Measurements from ENCODE around the gene SYNPO2. TPM values are rescaled to one million over a fixed set of nuclear protein-coding genes. Genes with fewer than 3 reads are reported as not detected.

The SYNPO2 gene
- total RNA-seq, 1 experiment from 2014 or later, result 0.61 TPM

DNA sequence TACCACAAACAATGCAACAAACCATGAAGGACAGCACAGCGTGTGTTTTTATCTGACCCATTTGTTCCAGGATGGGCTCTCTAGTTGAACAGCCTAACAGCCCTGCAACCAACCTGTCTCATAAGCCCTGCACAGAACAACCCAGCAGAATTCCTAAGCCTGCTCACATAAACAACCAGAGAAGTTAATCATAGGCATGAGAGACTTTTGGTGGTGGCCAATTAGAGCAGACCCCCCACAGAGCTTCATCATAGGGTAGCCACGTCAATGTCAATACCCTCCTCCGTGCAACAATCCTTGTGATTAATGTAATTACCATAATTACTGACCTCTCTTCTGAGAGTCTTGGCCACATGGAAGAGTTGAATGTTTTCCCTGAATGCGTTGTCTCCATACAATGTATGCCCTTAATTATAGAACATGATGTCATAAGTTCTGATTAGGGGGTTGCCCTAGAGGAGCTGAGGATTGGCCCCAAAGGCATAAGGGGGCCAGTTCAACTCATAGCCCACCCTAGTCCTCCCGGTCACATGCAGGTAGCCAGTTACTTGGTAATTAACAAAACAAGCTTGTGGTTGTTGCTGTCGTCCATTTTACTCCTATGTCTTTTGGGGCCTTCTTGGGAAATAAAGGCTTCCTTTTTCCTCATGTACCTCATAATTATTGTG lies 92.7 kb downstream of the SYNPO2 start:
- Mint-ChIP-seq H3K27me3 (ENCODE audit: insufficient read depth, unreplicated experiment) (no peaks in the 10 kb centered on the region), H3K9me3 (ENCODE audit: unreplicated experiment) (no peaks in the 10 kb centered on the region), H3K4me1 (ENCODE audit: insufficient read depth, unreplicated experiment) (peaks cover 5% of the 10 kb centered on the region), H3K36me3 (ENCODE audit: insufficient read depth, unreplicated experiment) (no peaks in the 10 kb centered on the region), H3K27ac (ENCODE audit: low read depth, unreplicated experiment) (no peak overlapping the region), H3K4me3 (ENCODE audit: unreplicated experiment) (no peak overlapping the region)
- no TSS peak for BruUV-seq (replicated peaks)
- no peak for DNase-seq (ENCODE audit: unreplicated experiment)
- POLR2A ChIA-PET, result interaction anchor here (1.1 to 3.7 kb wide), 4 partner anchors 39 to 318 kb away, joined by 3 to 21 read pairs (median 10); partner anchors contain the start of gene USP53
- intact Hi-C loops (cut with micrococcal nuclease), result loop anchor here (1.0 to 10.0 kb wide), 4 partner anchors 123 to 1069 kb away; no protein-coding TSS in a partner anchor
- CTCF ChIA-PET, result interaction anchor here (0.6 to 8.1 kb wide), 47 partner anchors 9 to 851 kb away, joined by 3 to 93 read pairs (median 3); partner anchors contain the start of gene USP53
- TF ChIP-seq, protein P1, sequence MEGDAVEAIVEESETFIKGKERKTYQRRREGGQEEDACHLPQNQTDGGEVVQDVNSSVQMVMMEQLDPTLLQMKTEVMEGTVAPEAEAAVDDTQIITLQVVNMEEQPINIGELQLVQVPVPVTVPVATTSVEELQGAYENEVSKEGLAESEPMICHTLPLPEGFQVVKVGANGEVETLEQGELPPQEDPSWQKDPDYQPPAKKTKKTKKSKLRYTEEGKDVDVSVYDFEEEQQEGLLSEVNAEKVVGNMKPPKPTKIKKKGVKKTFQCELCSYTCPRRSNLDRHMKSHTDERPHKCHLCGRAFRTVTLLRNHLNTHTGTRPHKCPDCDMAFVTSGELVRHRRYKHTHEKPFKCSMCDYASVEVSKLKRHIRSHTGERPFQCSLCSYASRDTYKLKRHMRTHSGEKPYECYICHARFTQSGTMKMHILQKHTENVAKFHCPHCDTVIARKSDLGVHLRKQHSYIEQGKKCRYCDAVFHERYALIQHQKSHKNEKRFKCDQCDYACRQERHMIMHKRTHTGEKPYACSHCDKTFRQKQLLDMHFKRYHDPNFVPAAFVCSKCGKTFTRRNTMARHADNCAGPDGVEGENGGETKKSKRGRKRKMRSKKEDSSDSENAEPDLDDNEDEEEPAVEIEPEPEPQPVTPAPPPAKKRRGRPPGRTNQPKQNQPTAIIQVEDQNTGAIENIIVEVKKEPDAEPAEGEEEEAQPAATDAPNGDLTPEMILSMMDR (IDR thresholded peaks at IDR 0.05; ENCODE audit: unreplicated experiment), result no peak

DNA sequence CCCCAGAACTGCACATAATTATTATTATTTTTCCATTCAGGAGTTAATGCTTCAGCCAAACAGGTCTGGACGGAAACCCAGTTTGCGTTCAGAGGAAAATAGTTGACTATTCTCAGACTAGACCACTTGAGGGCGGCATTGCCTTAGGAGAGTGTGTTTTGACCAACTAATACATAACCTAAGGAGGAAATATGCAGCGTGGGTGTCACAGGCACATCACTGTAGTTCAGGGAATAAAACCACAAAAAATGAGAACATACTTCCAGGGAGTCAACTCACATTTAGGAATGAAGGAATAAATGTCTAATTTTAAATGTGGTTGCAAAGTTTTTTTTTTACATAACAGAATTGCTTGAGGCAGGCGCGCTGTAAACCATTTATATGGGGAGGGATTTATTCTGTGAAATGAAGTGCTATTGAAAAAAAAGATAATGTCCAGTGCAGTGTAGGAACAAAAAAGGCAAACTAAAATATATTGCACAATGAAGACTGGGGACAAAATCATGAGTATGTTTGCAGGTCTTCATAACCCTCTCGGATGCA lies 93.3 kb downstream of the SYNPO2 start:
- Mint-ChIP-seq H3K27ac (ENCODE audit: low read depth, unreplicated experiment) (no peak overlapping the region), H3K9me3 (ENCODE audit: unreplicated experiment) (no peaks in the 10 kb centered on the region), H3K4me1 (ENCODE audit: insufficient read depth, unreplicated experiment) (peaks cover 5% of the 10 kb centered on the region), H3K36me3 (ENCODE audit: insufficient read depth, unreplicated experiment) (no peaks in the 10 kb centered on the region), H3K27me3 (ENCODE audit: insufficient read depth, unreplicated experiment) (no peaks in the 10 kb centered on the region), H3K4me3 (ENCODE audit: unreplicated experiment) (no peak overlapping the region)
- POLR2A ChIA-PET, result interaction anchor here (1.1 to 3.7 kb wide), 4 partner anchors 38 to 317 kb away, joined by 3 to 21 read pairs (median 13); partner anchors contain the start of gene USP53
- intact Hi-C loops (cut with micrococcal nuclease), result loop anchor here (1.0 to 10.0 kb wide), 7 partner anchors 61 to 1068 kb away; no protein-coding TSS in a partner anchor
- BruUV-seq (replicated peaks), result no TSS peak
- TF ChIP-seq, protein P1 (IDR thresholded peaks at IDR 0.05; ENCODE audit: unreplicated experiment), result peak; percentile 75
- CTCF ChIA-PET, result interaction anchor here (0.6 to 8.1 kb wide), 39 partner anchors 9 to 643 kb away, joined by 3 to 93 read pairs (median 4); partner anchors contain the start of gene USP53
- peak; percentile 85 for DNase-seq (ENCODE audit: unreplicated experiment)

DNA sequence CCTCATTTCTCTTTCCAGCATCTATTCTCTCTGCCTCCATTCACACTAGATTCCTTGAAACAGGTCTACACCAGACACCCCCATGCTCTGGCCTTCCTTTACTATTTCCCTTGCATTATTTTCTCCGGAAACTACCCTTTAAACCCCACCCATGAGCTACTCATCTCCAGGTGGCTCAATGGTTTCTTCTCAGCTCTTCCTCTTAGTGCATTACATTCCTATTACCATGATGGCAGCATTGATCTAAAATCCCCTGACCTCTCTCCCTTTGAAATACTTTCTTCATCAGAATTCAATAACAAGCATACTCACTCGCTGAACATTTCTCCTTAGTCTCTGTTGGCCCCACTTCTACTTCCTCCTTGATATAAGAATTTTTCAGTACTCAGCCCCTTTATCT lies 94.6 kb downstream of the SYNPO2 start:
- Mint-ChIP-seq H3K36me3 (ENCODE audit: insufficient read depth, unreplicated experiment) (no peaks in the 10 kb centered on the region), H3K27me3 (ENCODE audit: insufficient read depth, unreplicated experiment) (no peaks in the 10 kb centered on the region), H3K27ac (ENCODE audit: low read depth, unreplicated experiment) (no peak overlapping the region), H3K9me3 (ENCODE audit: unreplicated experiment) (no peaks in the 10 kb centered on the region), H3K4me1 (ENCODE audit: insufficient read depth, unreplicated experiment) (peaks cover 5% of the 10 kb centered on the region), H3K4me3 (ENCODE audit: unreplicated experiment) (no peak overlapping the region)
- POLR2A ChIA-PET, result interaction anchor here (1.3 to 3.7 kb wide), 5 partner anchors 43 to 316 kb away, joined by 4 to 21 read pairs (median 10); partner anchors contain the start of gene USP53
- BruUV-seq (replicated peaks), result no TSS peak
- TF ChIP-seq, protein P1 (IDR thresholded peaks at IDR 0.05; ENCODE audit: unreplicated experiment), result no peak
- CTCF ChIA-PET, result interaction anchor here (0.6 to 8.1 kb wide), 12 partner anchors 8 to 1073 kb away, joined by 3 to 93 read pairs (median 4); partner anchors contain the start of gene USP53
- intact Hi-C loops (cut with micrococcal nuclease), result loop anchor here (2.0 to 10.0 kb wide), 4 partner anchors 60 to 802 kb away; no protein-coding TSS in a partner anchor
- no peak for DNase-seq (ENCODE audit: unreplicated experiment)

DNA sequence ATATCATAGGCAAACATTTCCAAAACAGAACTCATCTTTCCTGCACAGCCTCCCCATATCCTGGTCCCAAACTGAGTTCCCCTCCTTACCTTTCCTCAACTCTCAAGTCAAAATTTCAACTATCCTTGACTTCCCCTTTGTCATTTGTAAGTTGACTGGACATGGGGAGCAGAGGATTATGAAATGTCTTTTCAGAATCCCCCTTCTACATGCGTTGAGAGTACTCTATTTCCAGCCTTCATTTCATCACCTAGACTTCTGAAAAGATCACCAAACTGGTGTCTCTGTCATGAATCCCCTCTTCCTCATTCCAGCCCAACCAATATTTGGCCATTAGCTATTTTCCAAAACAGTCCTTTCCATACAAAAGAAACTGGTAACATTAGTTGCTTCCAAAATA lies 95.2 kb downstream of the SYNPO2 start:
- DNase-seq (ENCODE audit: unreplicated experiment), result no peak
- CTCF ChIA-PET, result interaction anchor here (0.6 to 8.1 kb wide), 7 partner anchors 12 to 1073 kb away, joined by 3 to 93 read pairs (median 5); a partner anchor contains a TSS
- TF ChIP-seq, protein P1 (IDR thresholded peaks at IDR 0.05; ENCODE audit: unreplicated experiment), result no peak
- H3K27ac Mint-ChIP-seq (ENCODE audit: low read depth, unreplicated experiment), result no peak overlapping the region
- peaks cover 7% of the 10 kb centered on the region for H3K4me1 Mint-ChIP-seq (ENCODE audit: insufficient read depth, unreplicated experiment)
- H3K27me3 Mint-ChIP-seq (ENCODE audit: insufficient read depth, unreplicated experiment), result no peaks in the 10 kb centered on the region
- no peaks in the 10 kb centered on the region for H3K36me3 Mint-ChIP-seq (ENCODE audit: insufficient read depth, unreplicated experiment)
- no TSS peak for BruUV-seq (replicated peaks)
- POLR2A ChIA-PET, result interaction anchor here (1.7 to 3.7 kb wide), 4 partner anchors 42 to 315 kb away, joined by 4 to 21 read pairs (median 13); partner anchors contain the start of gene USP53
- H3K4me3 Mint-ChIP-seq (ENCODE audit: unreplicated experiment), result no peak overlapping the region
- intact Hi-C loops (cut with micrococcal nuclease), result loop anchor here (2.0 to 10.0 kb wide), 4 partner anchors 59 to 801 kb away; no protein-coding TSS in a partner anchor
- H3K9me3 Mint-ChIP-seq (ENCODE audit: unreplicated experiment), result no peaks in the 10 kb centered on the region

All from MCF 10A (cell line).